Ishikawa (cell line): ENCODE results near the gene ATP6V1G2.

Experiments
- CEBPB ChIP-seq: IDR thresholded peaks from 2 replicates; pipeline ENCODE4 v1.6.1; 2012
- CREB1 ChIP-seq: IDR thresholded peaks from 2 replicates; pipeline ENCODE4 v1.6.1; 2012; ENCODE audit warnings: low read depth
- EGR1 ChIP-seq: IDR thresholded peaks from 2 replicates; pipeline ENCODE4 v1.6.1; 2012
- EP300 ChIP-seq: IDR thresholded peaks from 2 replicates; pipeline ENCODE4 v1.6.1; 2012; ENCODE audit warnings: borderline replicate concordance
- FOXM1 ChIP-seq: IDR thresholded peaks from 2 replicates; pipeline ENCODE4 v1.6.1; 2012; ENCODE audit warnings: low read depth, borderline replicate concordance
- NFIC ChIP-seq: IDR thresholded peaks from 2 replicates; pipeline ENCODE4 v1.6.1; 2012
- RAD21 ChIP-seq: IDR thresholded peaks from 2 replicates; pipeline ENCODE4 v1.6.1; 2012; ENCODE audit warnings: low read depth
- TAF1 ChIP-seq: IDR thresholded peaks from 2 replicates; pipeline ENCODE4 v1.6.1; 2012; ENCODE audit warnings: low read depth, mild to moderate bottlenecking
- TCF12 ChIP-seq: IDR thresholded peaks from 2 replicates; pipeline ENCODE4 v1.6.1; 2012; ENCODE audit warnings: low read depth
- TEAD4 ChIP-seq: IDR thresholded peaks from 2 replicates; pipeline ENCODE4 v1.6.1; 2012
- YY1 ChIP-seq: IDR thresholded peaks from 2 replicates; pipeline ENCODE4 v1.6.1; 2012; ENCODE audit warnings: low read depth
- ZBTB7A ChIP-seq: IDR thresholded peaks from 2 replicates; pipeline ENCODE4 v1.6.1; 2012; ENCODE audit warnings: low read depth
- TF ChIP-seq, protein P1 (sequence below): IDR thresholded peaks from 2 replicates; pipeline ENCODE4 v1.6.1; 2012; ENCODE audit warnings: low read depth, mild to moderate bottlenecking
- TF ChIP-seq, protein P2 (sequence below): IDR thresholded peaks from 2 replicates; pipeline ENCODE4 v1.6.1; 2012
- TF ChIP-seq, protein P3 (sequence below): IDR thresholded peaks from 2 replicates; pipeline ENCODE4 v1.6.1; 2012

ATP6V1G2 gene

DNA sequence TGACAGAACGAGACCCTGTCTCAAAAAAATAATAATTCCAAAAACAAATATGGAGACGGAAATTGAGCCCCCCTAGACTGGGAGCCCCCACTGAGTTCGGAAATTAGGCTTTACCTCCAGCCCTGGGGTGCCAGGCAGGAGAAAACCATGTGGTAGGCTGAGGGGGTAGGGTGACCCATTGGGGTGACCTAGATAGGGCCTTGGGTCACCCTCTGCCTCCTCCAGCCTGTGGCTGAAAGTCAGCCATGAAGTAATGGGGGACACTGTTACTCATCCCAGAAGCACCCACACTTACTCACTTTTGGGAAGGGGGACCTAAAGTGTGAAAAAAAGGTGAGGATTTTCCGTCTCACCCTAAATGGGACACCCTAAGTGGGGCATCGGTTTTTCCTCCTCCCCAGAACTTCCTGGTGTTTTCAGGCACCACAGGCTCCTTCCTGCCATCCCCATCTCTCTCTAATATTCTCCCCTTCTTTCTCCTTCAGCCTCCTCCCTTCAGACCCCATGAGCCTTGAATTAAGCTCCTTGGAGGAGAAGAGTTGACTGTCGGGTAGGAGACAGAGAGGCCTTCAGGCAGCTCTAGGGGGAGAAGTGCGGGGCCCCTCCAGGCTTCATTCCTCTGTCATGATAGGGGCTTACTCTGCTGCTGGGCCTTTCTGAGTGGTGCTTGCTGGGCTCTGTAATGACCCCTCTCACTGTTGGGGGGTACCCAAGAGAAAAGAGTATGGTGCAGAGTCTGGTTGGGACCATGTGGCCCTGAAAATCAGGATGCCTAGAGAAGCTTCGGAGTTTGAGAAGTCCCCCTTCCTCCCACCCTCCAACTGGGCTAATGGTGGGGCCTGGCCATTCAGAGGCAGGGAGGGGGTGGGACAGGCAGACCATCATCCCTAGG is 33.4 kb upstream of the ATP6V1G2 start:
- TF ChIP-seq, protein P1, sequence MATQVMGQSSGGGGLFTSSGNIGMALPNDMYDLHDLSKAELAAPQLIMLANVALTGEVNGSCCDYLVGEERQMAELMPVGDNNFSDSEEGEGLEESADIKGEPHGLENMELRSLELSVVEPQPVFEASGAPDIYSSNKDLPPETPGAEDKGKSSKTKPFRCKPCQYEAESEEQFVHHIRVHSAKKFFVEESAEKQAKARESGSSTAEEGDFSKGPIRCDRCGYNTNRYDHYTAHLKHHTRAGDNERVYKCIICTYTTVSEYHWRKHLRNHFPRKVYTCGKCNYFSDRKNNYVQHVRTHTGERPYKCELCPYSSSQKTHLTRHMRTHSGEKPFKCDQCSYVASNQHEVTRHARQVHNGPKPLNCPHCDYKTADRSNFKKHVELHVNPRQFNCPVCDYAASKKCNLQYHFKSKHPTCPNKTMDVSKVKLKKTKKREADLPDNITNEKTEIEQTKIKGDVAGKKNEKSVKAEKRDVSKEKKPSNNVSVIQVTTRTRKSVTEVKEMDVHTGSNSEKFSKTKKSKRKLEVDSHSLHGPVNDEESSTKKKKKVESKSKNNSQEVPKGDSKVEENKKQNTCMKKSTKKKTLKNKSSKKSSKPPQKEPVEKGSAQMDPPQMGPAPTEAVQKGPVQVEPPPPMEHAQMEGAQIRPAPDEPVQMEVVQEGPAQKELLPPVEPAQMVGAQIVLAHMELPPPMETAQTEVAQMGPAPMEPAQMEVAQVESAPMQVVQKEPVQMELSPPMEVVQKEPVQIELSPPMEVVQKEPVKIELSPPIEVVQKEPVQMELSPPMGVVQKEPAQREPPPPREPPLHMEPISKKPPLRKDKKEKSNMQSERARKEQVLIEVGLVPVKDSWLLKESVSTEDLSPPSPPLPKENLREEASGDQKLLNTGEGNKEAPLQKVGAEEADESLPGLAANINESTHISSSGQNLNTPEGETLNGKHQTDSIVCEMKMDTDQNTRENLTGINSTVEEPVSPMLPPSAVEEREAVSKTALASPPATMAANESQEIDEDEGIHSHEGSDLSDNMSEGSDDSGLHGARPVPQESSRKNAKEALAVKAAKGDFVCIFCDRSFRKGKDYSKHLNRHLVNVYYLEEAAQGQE, result no peak
- TF ChIP-seq TAF1 (no peak), NFIC (no peak), EGR1 (no peak), ZBTB7A (no peak), TCF12 (no peak), YY1 (no peak), TEAD4 (no peak), CEBPB (no peak)
- TF ChIP-seq, protein P2, sequence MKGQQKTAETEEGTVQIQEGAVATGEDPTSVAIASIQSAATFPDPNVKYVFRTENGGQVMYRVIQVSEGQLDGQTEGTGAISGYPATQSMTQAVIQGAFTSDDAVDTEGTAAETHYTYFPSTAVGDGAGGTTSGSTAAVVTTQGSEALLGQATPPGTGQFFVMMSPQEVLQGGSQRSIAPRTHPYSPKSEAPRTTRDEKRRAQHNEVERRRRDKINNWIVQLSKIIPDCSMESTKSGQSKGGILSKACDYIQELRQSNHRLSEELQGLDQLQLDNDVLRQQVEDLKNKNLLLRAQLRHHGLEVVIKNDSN, result no peak
- TF ChIP-seq, protein P3, sequence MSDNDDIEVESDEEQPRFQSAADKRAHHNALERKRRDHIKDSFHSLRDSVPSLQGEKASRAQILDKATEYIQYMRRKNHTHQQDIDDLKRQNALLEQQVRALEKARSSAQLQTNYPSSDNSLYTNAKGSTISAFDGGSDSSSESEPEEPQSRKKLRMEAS, result no peak

DNA sequence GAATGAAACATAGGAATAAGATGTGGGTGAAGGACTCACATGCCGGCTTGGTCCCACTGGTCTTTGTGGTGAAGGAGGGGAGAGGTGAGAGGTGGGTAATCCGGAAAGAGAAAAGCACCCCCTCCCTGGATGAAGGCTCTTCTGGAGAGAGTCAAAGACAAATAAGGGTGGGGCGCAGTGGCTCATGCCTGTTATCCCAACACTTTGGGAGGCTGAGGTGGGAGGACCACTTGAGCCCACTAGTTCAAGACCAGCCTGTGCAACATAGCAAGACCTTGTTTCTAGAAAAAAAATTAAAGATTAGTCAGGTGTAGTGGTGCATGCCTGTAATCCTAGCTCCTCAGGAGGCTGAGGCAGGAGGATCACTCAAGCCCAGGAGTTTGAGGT is 32.7 kb upstream of the ATP6V1G2 start:
- TF ChIP-seq EP300 (no peak), CREB1 (no peak), YY1 (no peak), NFIC (no peak), EGR1 (no peak), FOXM1 (no peak), TAF1 (no peak), CEBPB (no peak), ZBTB7A (no peak), TCF12 (no peak), TEAD4 (no peak), RAD21 (no peak)
- TF ChIP-seq, protein P1, result no peak
- TF ChIP-seq, protein P2, result no peak
- TF ChIP-seq, protein P3, result no peak

DNA sequence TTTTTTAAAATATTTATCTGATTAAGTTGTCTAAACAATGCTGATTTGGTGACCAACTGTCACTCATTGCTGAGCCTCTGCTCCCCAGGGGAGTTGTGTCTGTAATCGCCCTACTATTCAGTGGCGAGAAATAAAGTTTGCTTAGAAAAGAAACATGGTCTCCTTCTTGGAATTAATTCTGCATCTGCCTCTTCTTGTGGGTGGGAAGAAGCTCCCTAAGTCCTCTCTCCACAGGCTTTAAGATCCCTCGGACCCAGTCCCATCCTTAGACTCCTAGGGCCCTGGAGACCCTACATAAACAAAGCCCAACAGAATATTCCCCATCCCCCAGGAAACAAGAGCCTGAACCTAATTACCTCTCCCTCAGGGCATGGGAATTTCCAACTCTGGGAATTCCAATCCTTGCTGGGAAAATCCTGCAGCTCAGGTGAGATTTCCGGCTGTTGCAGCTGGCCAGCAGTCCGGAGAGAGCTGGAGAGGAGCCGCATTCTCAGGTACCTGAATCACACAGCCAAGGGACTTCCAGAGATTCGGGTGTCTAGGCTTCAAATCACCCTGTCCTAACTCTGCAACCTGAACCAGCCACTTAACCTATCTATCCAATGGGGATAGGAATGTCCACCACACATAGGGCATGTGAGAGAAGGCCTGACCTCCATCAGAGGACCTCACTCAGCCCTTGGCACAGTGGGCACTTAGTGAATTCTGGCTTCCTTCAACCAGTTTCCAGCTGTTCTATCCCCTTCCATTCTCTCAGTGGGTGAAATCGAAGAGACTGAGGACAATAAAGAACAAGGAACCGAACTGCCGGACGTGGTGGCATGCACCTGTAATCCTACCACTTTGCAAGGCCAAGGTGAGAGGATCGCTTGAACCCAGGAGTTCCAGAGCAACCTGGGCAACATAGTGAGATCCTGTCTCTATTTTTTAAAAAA is 32.0 kb upstream of the ATP6V1G2 start:
- TF ChIP-seq, protein P2, result no peak
- TF ChIP-seq TCF12 (no peak), EGR1 (no peak), CEBPB (no peak), ZBTB7A (no peak), RAD21 (no peak), FOXM1 (no peak), EP300 (no peak), TAF1 (no peak)
- TF ChIP-seq, protein P1, result no peak
- TF ChIP-seq, protein P3, result no peak
